ENCODE data around the gene B4GALNT2.
"Not testable (repeated sequence)": the region's sequence is repeated elsewhere in the genome, so short reads cannot be mapped to it uniquely, and the experiment has no call there.

B4GALNT2 gene

DNA sequence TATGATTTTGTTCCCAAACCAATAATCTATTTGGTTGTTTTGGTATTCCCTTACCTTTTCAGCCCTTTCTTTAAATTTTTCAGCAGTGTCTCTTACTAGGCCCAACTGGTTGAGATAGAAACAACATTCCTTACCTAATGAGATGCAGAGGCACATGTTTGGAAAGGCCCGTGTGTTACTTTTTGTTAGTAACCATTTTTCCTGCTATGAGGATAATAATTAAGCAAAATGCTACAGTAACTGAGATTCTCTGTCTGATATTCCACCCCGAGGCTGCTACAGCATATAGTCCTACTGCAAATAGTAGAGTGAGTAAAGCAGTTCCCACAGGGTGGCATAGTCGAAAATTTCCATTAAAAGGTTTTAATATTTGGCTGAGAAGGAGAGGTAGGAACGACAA is 10.0 kb upstream of the B4GALNT2 start:
- Histone ChIP-seq H3K4me2 (no peak overlapping the region), H4K20me1 (ENCODE audit: insufficient read depth) (no peaks in the 10 kb centered on the region), H3K36me3 (ENCODE audit: insufficient read depth) (no peaks in the 10 kb centered on the region)

GRCh38 chr17:49123061-49123460 is 9.5 kb upstream of the B4GALNT2 start:
- Histone ChIP-seq H3K36me3 (ENCODE audit: insufficient read depth) (no peaks in the 10 kb centered on the region), H3K9ac (no peak overlapping the region), H3K27me3 (ENCODE audit: insufficient read depth, low read depth) (no peaks in the 10 kb centered on the region), H3K4me2 (no peak overlapping the region), H2AFZ (ENCODE audit: low read depth) (no peak overlapping the region), H3K27ac (no peak overlapping the region), H4K20me1 (ENCODE audit: insufficient read depth) (no peaks in the 10 kb centered on the region), H3K4me1 (ENCODE audit: low read depth, poor library complexity, severe bottlenecking) (no peaks in the 10 kb centered on the region), H3K79me2 (ENCODE audit: insufficient read depth, low read depth) (no peaks in the 10 kb centered on the region), H3K4me3 (IDR thresholded peaks at IDR 0.05; ENCODE audit: insufficient read depth, low read depth, low read length) (no peak overlapping the region)
- TF ChIP-seq, protein P1, sequence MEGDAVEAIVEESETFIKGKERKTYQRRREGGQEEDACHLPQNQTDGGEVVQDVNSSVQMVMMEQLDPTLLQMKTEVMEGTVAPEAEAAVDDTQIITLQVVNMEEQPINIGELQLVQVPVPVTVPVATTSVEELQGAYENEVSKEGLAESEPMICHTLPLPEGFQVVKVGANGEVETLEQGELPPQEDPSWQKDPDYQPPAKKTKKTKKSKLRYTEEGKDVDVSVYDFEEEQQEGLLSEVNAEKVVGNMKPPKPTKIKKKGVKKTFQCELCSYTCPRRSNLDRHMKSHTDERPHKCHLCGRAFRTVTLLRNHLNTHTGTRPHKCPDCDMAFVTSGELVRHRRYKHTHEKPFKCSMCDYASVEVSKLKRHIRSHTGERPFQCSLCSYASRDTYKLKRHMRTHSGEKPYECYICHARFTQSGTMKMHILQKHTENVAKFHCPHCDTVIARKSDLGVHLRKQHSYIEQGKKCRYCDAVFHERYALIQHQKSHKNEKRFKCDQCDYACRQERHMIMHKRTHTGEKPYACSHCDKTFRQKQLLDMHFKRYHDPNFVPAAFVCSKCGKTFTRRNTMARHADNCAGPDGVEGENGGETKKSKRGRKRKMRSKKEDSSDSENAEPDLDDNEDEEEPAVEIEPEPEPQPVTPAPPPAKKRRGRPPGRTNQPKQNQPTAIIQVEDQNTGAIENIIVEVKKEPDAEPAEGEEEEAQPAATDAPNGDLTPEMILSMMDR (conservative IDR thresholded peaks at IDR 0.05; ENCODE audit: low read depth, low read length), result no peak

More for the DNA sequence above, 10.0 kb upstream of the B4GALNT2 start:
- no peak overlapping the region for H3K9ac ChIP-seq
- no peak overlapping the region for H3K4me3 ChIP-seq (IDR thresholded peaks at IDR 0.05; ENCODE audit: insufficient read depth, low read depth, low read length)
- H2AFZ ChIP-seq (ENCODE audit: low read depth), result no peak overlapping the region
- H3K27me3 ChIP-seq (ENCODE audit: insufficient read depth, low read depth), result no peaks in the 10 kb centered on the region
- H3K79me2 ChIP-seq (ENCODE audit: insufficient read depth, low read depth), result no peaks in the 10 kb centered on the region
- TF ChIP-seq, protein P1 (conservative IDR thresholded peaks at IDR 0.05; ENCODE audit: low read depth, low read length), result no peak
- no peak overlapping the region for H3K27ac ChIP-seq
- no peaks in the 10 kb centered on the region for H3K4me1 ChIP-seq (ENCODE audit: low read depth, poor library complexity, severe bottlenecking)

DNA sequence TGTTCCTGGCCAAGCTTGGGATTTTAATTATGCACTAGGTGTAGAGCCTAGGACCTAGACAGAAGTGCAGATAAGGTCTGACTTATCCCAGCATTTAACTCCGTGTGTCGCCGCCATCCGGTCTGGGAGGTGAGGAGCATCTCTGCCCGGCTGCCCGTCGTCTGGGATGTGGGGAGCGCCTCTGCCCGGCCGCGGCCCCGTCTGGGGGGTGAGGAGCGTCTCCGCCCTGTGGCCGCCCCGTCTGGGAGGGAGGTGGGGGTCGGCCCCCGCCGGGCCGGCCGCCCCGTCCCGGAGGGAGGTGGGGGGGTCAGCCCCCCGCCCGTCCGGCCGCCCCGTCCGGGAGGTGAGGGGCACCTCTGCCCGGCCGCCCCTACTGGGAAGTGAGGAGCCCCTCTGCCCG is 7.1 kb upstream of the B4GALNT2 start:
- H3K36me3 ChIP-seq (ENCODE audit: insufficient read depth), result no peaks in the 10 kb centered on the region
- no peak overlapping the region for H3K4me3 ChIP-seq (IDR thresholded peaks at IDR 0.05; ENCODE audit: insufficient read depth, low read depth, low read length)
- H3K27me3 ChIP-seq (ENCODE audit: insufficient read depth, low read depth), result no peaks in the 10 kb centered on the region
- no peaks in the 10 kb centered on the region for H3K4me1 ChIP-seq (ENCODE audit: low read depth, poor library complexity, severe bottlenecking)
- no peaks in the 10 kb centered on the region for H3K79me2 ChIP-seq (ENCODE audit: insufficient read depth, low read depth)
- TF ChIP-seq, protein P1 (conservative IDR thresholded peaks at IDR 0.05; ENCODE audit: low read depth, low read length), result no peak
- H3K27ac ChIP-seq, result no peak overlapping the region
- no peaks in the 10 kb centered on the region for H4K20me1 ChIP-seq (ENCODE audit: insufficient read depth)
- no peak overlapping the region for H3K4me2 ChIP-seq
- no peak overlapping the region for H2AFZ ChIP-seq (ENCODE audit: low read depth)
- no peak overlapping the region for H3K9ac ChIP-seq

DNA sequence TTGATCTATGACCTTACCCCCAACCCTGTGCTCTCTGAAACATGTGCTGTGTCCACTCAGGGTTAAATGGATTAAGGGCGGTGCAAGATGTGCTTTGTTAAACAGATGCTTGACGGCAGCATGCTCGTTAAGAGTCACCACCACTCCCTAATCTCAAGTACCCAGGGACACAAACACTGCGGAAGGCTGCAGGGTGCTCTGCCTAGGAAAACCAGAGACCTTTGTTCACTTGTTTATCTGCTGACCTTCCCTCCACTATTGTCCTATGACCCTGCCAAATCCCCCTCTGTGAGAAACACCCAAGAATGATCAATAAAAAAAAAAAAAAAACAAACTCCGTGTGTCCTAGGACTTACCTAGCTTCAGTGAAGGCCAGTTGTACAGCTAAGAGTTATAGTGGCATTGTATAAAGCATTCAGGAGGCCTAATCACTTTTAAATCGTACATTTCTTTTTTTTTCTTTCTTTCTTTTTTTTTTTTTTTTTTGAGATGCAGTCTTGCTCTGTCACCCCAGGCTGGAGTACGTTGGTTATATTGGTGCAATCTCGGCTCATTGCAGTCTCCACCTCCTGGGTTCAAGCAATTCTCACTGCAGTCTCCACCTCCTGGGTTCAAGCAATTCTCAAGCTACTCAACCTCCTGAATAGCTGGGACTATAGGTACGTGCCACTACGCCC is 6.2 kb upstream of the B4GALNT2 start:
- H3K4me2 ChIP-seq; H3K27ac ChIP-seq; H3K4me1 ChIP-seq (ENCODE audit: low read depth, poor library complexity, severe bottlenecking); H3K79me2 ChIP-seq (ENCODE audit: insufficient read depth, low read depth); H3K9ac ChIP-seq; H4K20me1 ChIP-seq (ENCODE audit: insufficient read depth); H3K36me3 ChIP-seq (ENCODE audit: insufficient read depth); H3K4me3 ChIP-seq (IDR thresholded peaks at IDR 0.05; ENCODE audit: insufficient read depth, low read depth, low read length); H3K27me3 ChIP-seq (ENCODE audit: insufficient read depth, low read depth); H2AFZ ChIP-seq (ENCODE audit: low read depth): not testable (repeated sequence)

- H4K20me1 ChIP-seq (ENCODE audit: insufficient read depth); H2AFZ ChIP-seq (ENCODE audit: low read depth); H3K27me3 ChIP-seq (ENCODE audit: insufficient read depth, low read depth); H3K4me1 ChIP-seq (ENCODE audit: low read depth, poor library complexity, severe bottlenecking); H3K4me2 ChIP-seq; H3K36me3 ChIP-seq (ENCODE audit: insufficient read depth); H3K79me2 ChIP-seq (ENCODE audit: insufficient read depth, low read depth); H3K9ac ChIP-seq; H3K27ac ChIP-seq; H3K4me3 ChIP-seq (IDR thresholded peaks at IDR 0.05; ENCODE audit: insufficient read depth, low read depth, low read length): not testable (repeated sequence)
Measured at GRCh38 chr17:49129359-49129950, 3.1 kb upstream of the B4GALNT2 start.

Measured in KMS-11 (cell line).